Neural cell (in vitro differentiated cells): ENCODE results near the gene TRIM44.

Experiments
- CTCF ChIP-seq: fragments of 450-650 bp; IDR thresholded peaks from 2 replicates; pipeline ENCODE4 v1.5.1; 2014; ENCODE audit warnings: antibody characterized with exemption, mild to moderate bottlenecking, moderate library complexity; ENCODE audit not compliant: poor library complexity, severe bottlenecking
- EP300 ChIP-seq: fragments of 450-650 bp; conservative IDR thresholded peaks from 2 replicates; pipeline ENCODE4 v1.6.1; 2014; ENCODE audit warnings: antibody characterized with exemption, mild to moderate bottlenecking, moderate library complexity; ENCODE audit not compliant: poor library complexity, severe bottlenecking
- EZH2 ChIP-seq: fragments of 200-600, 300-800 bp; shearing (Covaris generic), sonication (generic); IDR thresholded peaks from 2 replicates; pipeline ENCODE4 v1.6.1; 2014; ENCODE audit warnings: antibody characterized with exemption, low read length, borderline replicate concordance, mild to moderate bottlenecking; ENCODE audit not compliant: insufficient read depth, poor library complexity, severe bottlenecking
- POLR2AphosphoS5 ChIP-seq: IDR thresholded peaks from 2 replicates; pipeline ENCODE4 v1.6.1; 2012
- REST ChIP-seq: IDR thresholded peaks from 2 replicates; pipeline ENCODE4 v1.6.1; 2012; ENCODE audit warnings: borderline replicate concordance
- SMC3 ChIP-seq: fragments of 450-650 bp; conservative IDR thresholded peaks from 2 replicates; pipeline ENCODE4 v1.6.1; 2014; ENCODE audit warnings: antibody characterized with exemption, mild to moderate bottlenecking, moderate library complexity; ENCODE audit not compliant: poor library complexity
- TAF1 ChIP-seq: IDR thresholded peaks from 2 replicates; pipeline ENCODE4 v1.6.1; 2012; ENCODE audit warnings: low read depth

DNA sequence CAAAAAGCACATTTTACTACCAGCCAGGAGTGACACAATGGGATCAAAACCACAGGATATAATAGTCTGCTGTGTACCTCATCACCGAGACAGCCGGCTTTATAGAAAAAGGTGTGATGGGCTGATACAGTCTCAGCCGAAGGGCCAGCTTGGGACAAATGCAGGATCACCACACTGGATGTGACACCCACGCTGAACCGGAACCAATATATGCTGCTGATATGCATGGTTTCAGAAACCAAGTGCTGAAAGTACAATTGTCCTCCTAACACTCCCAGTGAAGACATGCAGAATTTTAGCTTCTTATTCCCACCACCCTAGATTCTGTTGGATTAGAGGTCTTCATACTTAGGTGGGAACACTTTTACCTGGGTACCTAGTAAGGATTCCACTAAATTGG is 184.3 kb downstream of the TRIM44 start:
- TF ChIP-seq CTCF (no peak), EP300 (no peak), POLR2AphosphoS5 (no peak), REST (no peak), TAF1 (no peak), EZH2 (no peak), SMC3 (no peak)
